IMR-90 (cell line): ENCODE data around the gene LAG3. TPM values are rescaled to one million over a fixed set of nuclear protein-coding genes. Genes with fewer than 3 reads are reported as not detected.
A peak's percentile ranks its signal among the peaks of the same experiment; 100 is the strongest.

Source experiments
- ATAC-seq: fragments of 200-7000 bp; cut with Tn5 transposase; 2 replicates; pipeline ENCODE4 v1.9.1; 2020; ENCODE audit warnings: low read depth, mild to moderate bottlenecking, moderate library complexity
- BruUV-seq: library from RNA; stranded (reverse); fragments of 400-500 nt; replicated peaks from 2 replicates; lab custom pipeline; 2021; lab: Mats Ljungman, UMichigan
- CTCF ChIA-PET: fragments of 300-600 bp; formaldehyde crosslinking; extraction: SDS; loops from one replicate; lab custom pipeline; 2021; ENCODE audit warnings: antibody characterized with exemption; lab: Yijun Ruan, JAX
- POLR2A ChIA-PET: fragments of 300-600 bp; sonication (Branson Sonifier 250); formaldehyde crosslinking; loops from one replicate; lab custom pipeline; 2022; ENCODE audit warnings: antibody characterized with exemption; ENCODE audit not compliant: unreplicated experiment; lab: Charles Lee
- DNase-seq: peaks from one replicate; pipeline ENCODE4 v3.0.0; 2013
- H2AFZ ChIP-seq: replicated peaks from 2 replicates; pipeline ENCODE3; 2013; ENCODE audit warnings: low read length, mild to moderate bottlenecking; ENCODE audit not compliant: poor library complexity
- H2AK5ac ChIP-seq: 2 replicates; pipeline ENCODE4 v1.6.1; 2013; ENCODE audit warnings: low read depth, low read length, inconsistent platforms
- H2AK9ac ChIP-seq: replicated peaks from 2 replicates; pipeline ENCODE3; 2013; ENCODE audit warnings: mild to moderate bottlenecking, low read depth, low read length, moderate library complexity; ENCODE audit not compliant: poor library complexity
- H2BK120ac ChIP-seq: 2 replicates; pipeline ENCODE4 v1.6.1; 2013; ENCODE audit warnings: low read depth, low read length, inconsistent platforms
- H2BK15ac ChIP-seq: 3 replicates; pipeline ENCODE4 v1.6.1; 2013; ENCODE audit warnings: low read depth, low read length, inconsistent platforms
- H2BK20ac ChIP-seq: 2 replicates; pipeline ENCODE4 v1.6.1; 2013; ENCODE audit warnings: low read depth, mild to moderate bottlenecking, inconsistent platforms, low read length, moderate library complexity
- H2BK5ac ChIP-seq: 2 replicates; pipeline ENCODE4 v1.6.1; 2013; ENCODE audit warnings: mild to moderate bottlenecking, low read depth, low read length, inconsistent platforms; ENCODE audit not compliant: poor library complexity, severe bottlenecking
- H3K14ac ChIP-seq: replicated peaks from 2 replicates; pipeline ENCODE4 v1.6.1; 2013; ENCODE audit warnings: low read depth, low read length, inconsistent platforms
- H3K18ac ChIP-seq: 2 replicates; pipeline ENCODE4 v1.6.1; 2013; ENCODE audit warnings: low read depth, low read length, control low read depth
- H3K23ac ChIP-seq: 2 replicates; pipeline ENCODE4 v1.6.1; 2013; ENCODE audit warnings: low read depth, low read length, inconsistent platforms
- H3K27ac ChIP-seq: 2 replicates; pipeline ENCODE4 v1.5.1; 2013; ENCODE audit warnings: mild to moderate bottlenecking, control low read depth, low read length; ENCODE audit not compliant: insufficient read depth
- H3K27me3 ChIP-seq: 2 replicates; pipeline ENCODE4 v1.6.1; 2013; ENCODE audit warnings: low read length; ENCODE audit not compliant: control insufficient read depth, insufficient read depth
- H3K36me3 ChIP-seq: 2 replicates; pipeline ENCODE4 v1.6.1; 2013; ENCODE audit warnings: low read length, mixed read lengths; ENCODE audit not compliant: control insufficient read depth, insufficient read depth
- H3K4ac ChIP-seq: 2 replicates; pipeline ENCODE4 v1.6.1; 2013; ENCODE audit warnings: low read depth, low read length, inconsistent platforms
- H3K4me1 ChIP-seq: 2 replicates; pipeline ENCODE4 v1.6.1; 2013; ENCODE audit warnings: low read length, mixed read lengths; ENCODE audit not compliant: control insufficient read depth, insufficient read depth
- H3K4me2 ChIP-seq: 2 replicates; pipeline ENCODE4 v1.6.1; 2013; ENCODE audit warnings: low read depth, mild to moderate bottlenecking, control low read depth, low read length, moderate library complexity
- H3K4me3 ChIP-seq: 2 replicates; pipeline ENCODE4 v1.5.1; 2013; ENCODE audit warnings: low read depth, mild to moderate bottlenecking, control low read depth, low read length, moderate library complexity; ENCODE audit not compliant: insufficient read depth
- H3K56ac ChIP-seq: 2 replicates; pipeline ENCODE4 v1.6.1; 2013; ENCODE audit warnings: low read length, inconsistent platforms; ENCODE audit not compliant: insufficient read depth; ENCODE audit errors: extremely low read depth
- H3K79me1 ChIP-seq, 2 experiments: 2 replicates each; pipeline ENCODE4 v1.6.1; 2013; ENCODE audit warnings: low read length in 2 of 2, inconsistent platforms in 1 of 2, low read depth in 1 of 2
- H3K9ac ChIP-seq: 2 replicates; pipeline ENCODE4 v1.6.1; 2013; ENCODE audit warnings: low read depth, low read length, control low read depth
- H3K9me1 ChIP-seq: 2 replicates; pipeline ENCODE4 v1.6.1; 2013; ENCODE audit warnings: low read length, inconsistent platforms; ENCODE audit not compliant: insufficient read depth
- H3K9me3 ChIP-seq: 2 replicates; pipeline ENCODE4 v1.6.1; 2013; ENCODE audit warnings: low read length; ENCODE audit not compliant: control insufficient read depth, insufficient read depth
- H4K20me1 ChIP-seq: 2 replicates; pipeline ENCODE4 v1.6.1; 2013; ENCODE audit warnings: low read length, inconsistent platforms; ENCODE audit not compliant: insufficient read depth
- H4K5ac ChIP-seq: 2 replicates; pipeline ENCODE4 v1.6.1; 2013; ENCODE audit warnings: mild to moderate bottlenecking, low read depth, low read length, control low read depth
- H4K8ac ChIP-seq, 2 experiments: 2 replicates each; pipeline ENCODE4 v1.6.1; 2013; ENCODE audit warnings: low read depth in 2 of 2, low read length in 2 of 2, control low read depth in 1 of 2, inconsistent platforms in 1 of 2
- H4K91ac ChIP-seq: 2 replicates; pipeline ENCODE4 v1.6.1; 2013; ENCODE audit warnings: low read depth, low read length, inconsistent platforms; ENCODE audit not compliant: insufficient read depth
- CTCF ChIP-seq: conservative IDR thresholded peaks from 2 replicates; pipeline ENCODE4 v1.5.1; 2012; ENCODE audit warnings: mild to moderate bottlenecking, low read depth, low read length, improper control_type of control experiment
- FOS ChIP-seq: fragments of 150-350 bp; IDR thresholded peaks from 2 replicates; pipeline ENCODE4 v1.6.1; 2016; ENCODE audit warnings: low read depth, low read length
- SMC3 ChIP-seq: fragments of 150-350 bp; IDR thresholded peaks from 2 replicates; pipeline ENCODE4 v1.6.1; 2016; ENCODE audit warnings: low read depth, mild to moderate bottlenecking, antibody characterized with exemption, low read length, moderate library complexity
- USF2 ChIP-seq: fragments of 150-350 bp; IDR thresholded peaks from 2 replicates; pipeline ENCODE4 v1.6.1; 2017; ENCODE audit warnings: mild to moderate bottlenecking, antibody characterized with exemption, low read length, low read depth
- WGBS, 2 experiments: methylation state at CpG; one replicate each; pipeline versions ENCODE4 v1.1.5 to v1.1.7; 2013; ENCODE audit warnings: missing lambda C conversion rate in 2 of 2; ENCODE audit not compliant: insufficient read length in 1 of 2; ENCODE audit errors: extremely low coverage in 2 of 2; 5-methylcytosine and 5-hydroxymethylcytosine counted together
- dilution Hi-C: fragments of 300-500 bp; cut with HindIII; formaldehyde crosslinking; loops from one replicate; pipeline ENCODE4 v1.14.3; 2018; ENCODE audit warnings: low sequenced_read_pairs; ENCODE audit not compliant: unreplicated experiment
- in situ Hi-C: fragments of 300-500 bp; cut with MboI; formaldehyde crosslinking; loops from 3 replicates; pipeline ENCODE4 v1.14.3; 2019; ENCODE audit warnings: low sequenced_read_pairs, inconsistent platforms, mixed read lengths
- intact Hi-C: fragments of 100-400 bp; cut with micrococcal nuclease; formaldehyde crosslinking; loops from 2 replicates; pipeline ENCODE4 v1.10.0; 2022
- polyA plus RNA-seq, 3 experiments: library from polyadenylated mRNA; depleted of rRNA; stranded (reverse); fragments of >200 nt; gene quantifications; 2 replicates each; pipeline ENCODE4 v1.2.3, GENCODE V29; 2012; ENCODE audit warnings: low replicate concordance in 1 of 3
- total RNA-seq: library from RNA; depleted of rRNA; stranded (reverse); fragments of >200 nt; gene quantifications from 2 replicates; pipeline ENCODE4 v1.2.3, GENCODE V29; 2012

The LAG3 gene
- total and polyA plus RNA-seq, 2 of the 4 experiments (the other 2 are of a cell fraction), result 0.41 TPM; not detected in 1

- no peak for TF ChIP-seq CTCF
Measured at GRCh38 chr12:6723607-6724408, 48.5 kb upstream of the LAG3 start, which contains the start of gene COPS7A (continued).

- H3K79me1 ChIP-seq, result peaks cover 25 to 34% of the 10 kb centered on the region in 2 experiments
- H3K4me3 ChIP-seq, result peak overlapping the region; percentile 51
- H3K56ac ChIP-seq, result peak overlapping the region; percentile 68
- H4K5ac ChIP-seq, result peak overlapping the region; percentile 93
- no peaks in the 10 kb centered on the region for H3K9me3 ChIP-seq
- intact Hi-C loops (loop anchor here (1.0 kb wide), 1 partner anchor 35 kb away; the partner anchor contains the start of gene ZNF384), in situ Hi-C loops (no loop called here), dilution Hi-C loops (no loop called here)
- POLR2A ChIA-PET, result interaction anchor here (0.5 to 1.8 kb wide), 4 partner anchors 10 to 35 kb away, joined by 3 to 18 read pairs (median 10); partner anchors contain the start of gene ZNF384
- 0 out of 2 replicates have a peak, but pooled peaks cover 2% of the 10 kb centered on the region for H3K4me1 ChIP-seq
- peak overlapping the region; percentile 97 for H3K4ac ChIP-seq
- peak overlapping the region; percentile 75 for H3K9ac ChIP-seq
- peak overlapping the region; percentile 96 for H3K4me2 ChIP-seq
- peak overlapping the region; percentile 97 for H2AFZ ChIP-seq
- peak; percentile 5 for ATAC-seq
- no peaks in the 10 kb centered on the region for H4K20me1 ChIP-seq
- no peaks in the 10 kb centered on the region for H3K27me3 ChIP-seq
- H2AK9ac ChIP-seq, result peak overlapping the region; percentile 99
- DNase-seq, result peak; percentile 16
- 14% methylated on average over 4 of the region's 10 CpGs; no CpG with 5 or more reads in 1 of the 2 experiments for WGBS, 2 experiments
- peak overlapping the region; percentile 36 for H2BK120ac ChIP-seq
- H3K23ac ChIP-seq, result peak overlapping the region; percentile 95
- peak overlapping the region; percentile 9 for H3K18ac ChIP-seq
- peak overlapping the region; percentile 61 for H3K27ac ChIP-seq
- TSS peak; percentile 59 for BruUV-seq
- H2BK15ac ChIP-seq, result peak overlapping the region; percentile 1; the same call in 1 of the 3 replicates
- no peak for TF ChIP-seq USF2
- TF ChIP-seq FOS, result no peak
- no peak for TF ChIP-seq SMC3
- peak overlapping the region; percentile 96 for H3K14ac ChIP-seq
- no peak overlapping the region for H2BK20ac ChIP-seq
- H2BK5ac ChIP-seq, result peak overlapping the region; percentile 77
- peak overlapping the region; percentile 96 for H2AK5ac ChIP-seq
- CTCF ChIA-PET, result interaction anchor here (1.0 to 1.1 kb wide), 3 partner anchors 14 to 104 kb away, joined by 3 read pairs; partner anchors contain the start of genes P3H3 and ZNF384
- peaks cover 19% of the 10 kb centered on the region for H3K36me3 ChIP-seq
- peak overlapping the region; percentile 98 for H4K8ac ChIP-seq
- H4K91ac ChIP-seq, result peak overlapping the region; percentile 95
- peaks cover 2% of the 10 kb centered on the region; the same call in 1 of the 2 replicates for H3K9me1 ChIP-seq
Measured at GRCh38 chr12:6724409-6724797, 47.9 kb upstream of the LAG3 start.
